OCI-LY3 (cell line): ENCODE data around the gene OPCML.

ENCODE experiments used
- H2AFZ ChIP-seq: fragments of 200-600, 300-600 bp; shearing (Covaris generic); 2 replicates; pipeline ENCODE4 v1.6.0; 2014; ENCODE audit warnings: antibody characterized with exemption, low read depth, low read length
- H3K27ac ChIP-seq: fragments of 200-600, 300-600 bp; sonication (generic); 2 replicates; pipeline ENCODE4 v1.5.1; 2014; ENCODE audit warnings: mild to moderate bottlenecking, low read length, moderate library complexity, mixed read lengths
- H3K27me3 ChIP-seq: fragments of 200-600, 300-600 bp; sonication (generic); 2 replicates; pipeline ENCODE4 v1.6.1; 2014; ENCODE audit warnings: low read depth, low read length, mixed read lengths
- H3K36me3 ChIP-seq: fragments of 200-600, 300-600 bp; sonication (generic); replicated peaks from 2 replicates; pipeline ENCODE3; 2014; ENCODE audit warnings: low read depth, low read length, mixed read lengths
- H3K4me1 ChIP-seq: fragments of 300-600, 200-600 bp; sonication (generic); 2 replicates; pipeline ENCODE4 v1.6.1; 2014; ENCODE audit warnings: low read length, mixed read lengths
- H3K4me2 ChIP-seq: fragments of 200-600, 300-600 bp; sonication (generic); 2 replicates; pipeline ENCODE4 v1.6.1; 2014; ENCODE audit warnings: low read length, mixed read lengths
- H3K4me3 ChIP-seq: fragments of 300-600, 200-600 bp; sonication (generic); 2 replicates; pipeline ENCODE4 v1.5.1; 2014; ENCODE audit warnings: antibody characterized with exemption, mild to moderate bottlenecking, low read length, moderate library complexity
- H3K79me2 ChIP-seq: fragments of 300-600, 200-600 bp; shearing (Covaris generic); 2 replicates; pipeline ENCODE4 v1.6.1; 2014; ENCODE audit warnings: mild to moderate bottlenecking, low read length, mixed read lengths
- H3K9ac ChIP-seq: fragments of 300-600, 200-600 bp; shearing (Covaris generic); 2 replicates; pipeline ENCODE4 v1.6.0; 2014; ENCODE audit warnings: mild to moderate bottlenecking, low read length, moderate library complexity
- H3K9me3 ChIP-seq: fragments of 200-600, 300-600 bp; shearing (Covaris generic); 2 replicates; pipeline ENCODE4 v1.6.1; 2014; ENCODE audit warnings: low read length, mixed read lengths; ENCODE audit not compliant: insufficient read depth
- H4K20me1 ChIP-seq: fragments of 200-600, 300-600 bp; sonication (generic); 2 replicates; pipeline ENCODE4 v1.6.1; 2016; ENCODE audit warnings: low read length, mixed read lengths; ENCODE audit not compliant: insufficient read depth
- CTCF ChIP-seq: fragments of 200-600, 300-600 bp; sonication (generic); IDR thresholded peaks from 2 replicates; pipeline ENCODE4 v1.5.1; 2014; ENCODE audit warnings: antibody characterized with exemption, low read length, low read depth
- EZH2phosphoT487 ChIP-seq: fragments of 200-600 bp; shearing (Covaris generic); IDR thresholded peaks from 2 replicates; pipeline ENCODE4 v1.6.1; 2018; ENCODE audit warnings: antibody characterized with exemption, mixed run types, low read depth

OPCML gene

GRCh38 chr11:133530501-133530835, 1.8 kb downstream of the OPCML start:
- TF ChIP-seq EZH2phosphoT487 (no peak), CTCF (no peak)
- Histone ChIP-seq H3K4me3 (no peak overlapping the region), H3K4me2 (no peak overlapping the region), H3K9me3 (no peaks in the 10 kb centered on the region), H3K36me3 (no peaks in the 10 kb centered on the region), H4K20me1 (no peaks in the 10 kb centered on the region), H3K9ac (no peak overlapping the region), H3K27ac (no peak overlapping the region), H2AFZ (no peak overlapping the region), H3K4me1 (no peaks in the 10 kb centered on the region), H3K27me3 (no peaks in the 10 kb centered on the region), H3K79me2 (no peaks in the 10 kb centered on the region)

- no peaks in the 10 kb centered on the region for H3K4me1 ChIP-seq
- no peaks in the 10 kb centered on the region for H3K79me2 ChIP-seq
- no peaks in the 10 kb centered on the region for H3K9me3 ChIP-seq
- no peak overlapping the region for H3K4me3 ChIP-seq
- no peaks in the 10 kb centered on the region for H4K20me1 ChIP-seq
- no peak overlapping the region for H2AFZ ChIP-seq
- no peaks in the 10 kb centered on the region for H3K27me3 ChIP-seq
- no peak overlapping the region for H3K27ac ChIP-seq
- H3K36me3 ChIP-seq = no peaks in the 10 kb centered on the region
- TF ChIP-seq EZH2phosphoT487 = no peak
- no peak for TF ChIP-seq CTCF
- no peak overlapping the region for H3K4me2 ChIP-seq
- no peak overlapping the region for H3K9ac ChIP-seq
These were observed 2.3 kb downstream of the OPCML start for GRCh38 chr11:133529807-133530500.

- H3K27ac ChIP-seq = no peak overlapping the region
- no peak for TF ChIP-seq EZH2phosphoT487
- TF ChIP-seq CTCF = no peak
- no peaks in the 10 kb centered on the region for H3K9me3 ChIP-seq
- no peak overlapping the region for H2AFZ ChIP-seq
- no peaks in the 10 kb centered on the region for H4K20me1 ChIP-seq
- no peak overlapping the region for H3K9ac ChIP-seq
- H3K4me2 ChIP-seq = no peak overlapping the region
- H3K4me3 ChIP-seq = no peak overlapping the region
- H3K27me3 ChIP-seq = no peaks in the 10 kb centered on the region
- no peaks in the 10 kb centered on the region for H3K79me2 ChIP-seq
- no peaks in the 10 kb centered on the region for H3K36me3 ChIP-seq
- H3K4me1 ChIP-seq = no peaks in the 10 kb centered on the region
These were observed 5.5 kb downstream of the OPCML start for GRCh38 chr11:133526790-133527189.

DNA sequence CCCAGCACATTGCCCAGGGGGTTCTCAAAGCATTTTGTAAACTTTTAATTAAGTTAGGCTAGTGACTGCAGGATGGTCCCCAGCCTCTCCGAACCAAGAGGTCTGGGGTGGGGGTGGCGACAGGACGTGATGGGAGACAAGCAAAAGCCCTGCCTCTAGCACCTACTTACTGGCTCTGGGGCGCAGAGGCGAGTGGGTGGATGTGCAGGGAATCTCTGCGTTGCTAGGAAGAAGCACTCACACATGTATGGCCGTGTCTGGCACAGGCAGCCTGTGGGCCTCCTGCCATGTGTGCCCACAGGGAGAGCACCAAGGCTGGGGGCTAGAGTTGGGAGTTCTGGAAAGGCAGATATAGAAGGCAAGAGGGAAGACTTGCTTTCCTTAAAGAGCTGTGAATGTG, 6.3 kb downstream of the OPCML start:
- H3K9me3 ChIP-seq = no peaks in the 10 kb centered on the region
- H4K20me1 ChIP-seq = no peaks in the 10 kb centered on the region
- H3K27me3 ChIP-seq = no peaks in the 10 kb centered on the region
- H3K79me2 ChIP-seq = no peaks in the 10 kb centered on the region
- no peak for TF ChIP-seq CTCF
- no peak for TF ChIP-seq EZH2phosphoT487
- H3K36me3 ChIP-seq = no peaks in the 10 kb centered on the region
- H3K4me1 ChIP-seq = no peaks in the 10 kb centered on the region
- H3K9ac ChIP-seq = no peak overlapping the region
- no peak overlapping the region for H3K4me2 ChIP-seq
- no peak overlapping the region for H3K27ac ChIP-seq
- no peak overlapping the region for H2AFZ ChIP-seq
- no peak overlapping the region for H3K4me3 ChIP-seq
